Panc1 (cell line): Measurements from ENCODE around the gene NEUROG2. TPM values are rescaled to one million over a fixed set of nuclear protein-coding genes. Genes with fewer than 3 reads are reported as not detected.

ENCODE experiments used
- ATAC-seq: fragments of 200-7000 bp; cut with Tn5 transposase; 2 replicates; pipeline ENCODE4 v1.9.1; 2020; ENCODE audit warnings: mild to moderate bottlenecking, moderate library complexity
- BruUV-seq: library from RNA; stranded (reverse); fragments of 400-500 nt; replicated peaks from 2 replicates; lab custom pipeline; 2021; lab: Mats Ljungman, UMichigan
- CTCF ChIA-PET: fragments of 300-600 bp; sonication (Branson Sonifier 250); formaldehyde crosslinking; loops from one replicate; lab custom pipeline; 2022; ENCODE audit warnings: antibody characterized with exemption; lab: Charles Lee
- POLR2A ChIA-PET: fragments of 300-600 bp; sonication (Branson Sonifier 250); formaldehyde crosslinking; loops from one replicate; lab custom pipeline; 2022; ENCODE audit warnings: antibody characterized with exemption; lab: Charles Lee
- DNase-seq: peaks from one replicate; pipeline ENCODE4 v3.0.0-alpha.2; 2010; ENCODE audit warnings: low read depth, low spot score
- H3K27ac ChIP-seq: 2 replicates; pipeline ENCODE4 v1.5.1; 2011; ENCODE audit warnings: mild to moderate bottlenecking, low read length, inconsistent platforms
- H3K27me3 ChIP-seq: fragments of 200-500 bp; sonication (Bioruptor generic); 2 replicates; pipeline ENCODE4 v1.6.0; 2014; ENCODE audit warnings: low read length, inconsistent platforms; ENCODE audit not compliant: control insufficient read depth, insufficient read depth
- H3K36me3 ChIP-seq: fragments of 200-500 bp; sonication (Bioruptor generic); 2 replicates; pipeline ENCODE4 v1.5.1; 2014; ENCODE audit warnings: inconsistent platforms, mild to moderate bottlenecking, low read length, moderate library complexity; ENCODE audit not compliant: control insufficient read depth, insufficient read depth
- H3K4me1 ChIP-seq: 2 replicates; pipeline ENCODE4 v1.5.1; 2011; ENCODE audit warnings: inconsistent platforms, mild to moderate bottlenecking, low read length, moderate library complexity; ENCODE audit not compliant: control insufficient read depth, insufficient read depth
- H3K4me3 ChIP-seq, 2 experiments: 2 replicates each; pipeline ENCODE4 v1.5.1; 2011 to 2012; ENCODE audit warnings: low read depth in 2 of 2, low read length in 2 of 2, mild to moderate bottlenecking in 2 of 2, inconsistent platforms in 1 of 2, moderate library complexity in 1 of 2
- H3K9me3 ChIP-seq: fragments of 200-500 bp; sonication (Bioruptor generic); 2 replicates; pipeline ENCODE4 v1.5.1; 2014; ENCODE audit warnings: low read depth, mild to moderate bottlenecking, inconsistent platforms, low read length, moderate library complexity; ENCODE audit not compliant: control insufficient read depth, insufficient read depth
- CTCF ChIP-seq: fragments of 450-650 bp; IDR thresholded peaks from 2 replicates; pipeline ENCODE4 v1.5.1; 2017; ENCODE audit warnings: mild to moderate bottlenecking
- POLR2AphosphoS5 ChIP-seq: IDR thresholded peaks from 2 replicates; pipeline ENCODE4 v1.6.1; 2012; ENCODE audit warnings: mild to moderate bottlenecking, low read depth, low read length, moderate library complexity
- REST ChIP-seq, 2 experiments: IDR thresholded peaks; 2 replicates each; pipeline ENCODE4 v1.6.1; 2011 to 2012; ENCODE audit warnings: low read depth in 2 of 2, control low read depth in 1 of 2, low read length in 1 of 2, mild to moderate bottlenecking in 1 of 2, moderate library complexity in 1 of 2; ENCODE audit not compliant: insufficient read depth in 1 of 2
- SIN3A ChIP-seq: IDR thresholded peaks from 2 replicates; pipeline ENCODE4 v1.6.1; 2012; ENCODE audit warnings: low read depth, mild to moderate bottlenecking, low read length, moderate library complexity, borderline replicate concordance; ENCODE audit not compliant: insufficient read depth
- TCF7L2 ChIP-seq: IDR thresholded peaks from 2 replicates; pipeline ENCODE4 v1.6.1; 2011; ENCODE audit warnings: mild to moderate bottlenecking, low read depth, low read length, inconsistent platforms
- in situ Hi-C: cut with HindIII; loops from 2 replicates; pipeline ENCODE4 v1.10.0; 2016; ENCODE audit warnings: low sequenced_read_pairs, low pct_unique_long_range_greater_than_20kb
- intact Hi-C: fragments of 100-400 bp; cut with micrococcal nuclease; formaldehyde crosslinking; loops from one replicate; pipeline ENCODE4 v1.10.0; 2022; ENCODE audit not compliant: unreplicated experiment
- total RNA-seq: library from RNA; stranded (reverse); gene quantifications from one replicate; pipeline ENCODE4 v1.2.1, GENCODE V29; 2021; ENCODE audit not compliant: unreplicated experiment

The NEUROG2 gene
- total RNA-seq, 1 experiment from 2014 or later = not detected

GRCh38 chr4:112516471-112517066 is 589 bp upstream of the NEUROG2 start:
- ChIA-PET CTCF (no interaction called here), POLR2A (no interaction called here)
- Histone ChIP-seq H3K4me3 (peak overlapping the region; percentile 6 to 67; a peak in 3 of 4 replicates), H3K9me3 (no peaks in the 10 kb centered on the region), H3K4me1 (peaks cover 6% of the 10 kb centered on the region; the same call in 1 of the 2 replicates), H3K36me3 (no peaks in the 10 kb centered on the region), H3K27me3 (peaks cover 26% of the 10 kb centered on the region), H3K27ac (no peak overlapping the region)
- in situ Hi-C loops = no loop called here
- no TSS peak for BruUV-seq
- TF ChIP-seq TCF7L2 (no peak), POLR2AphosphoS5 (no peak), CTCF (no peak), SIN3A (no peak), REST (IDR thresholded peaks at IDR 0.05; ENCODE audit: insufficient read depth in 1 of 2, low read depth in 2 of 2, low read length in 1 of 2) (no peak)
- ATAC-seq (0 out of 2 replicates have a peak, but pooled peaks have one; percentile 52), DNase-seq (no peak)
- intact Hi-C loops = no loop called here

- intact Hi-C loops = no loop called here
- Histone ChIP-seq H3K4me1 (peaks cover 6% of the 10 kb centered on the region; the same call in 1 of the 2 replicates), H3K9me3 (no peaks in the 10 kb centered on the region), H3K27me3 (peaks cover 26% of the 10 kb centered on the region), H3K36me3 (no peaks in the 10 kb centered on the region), H3K4me3 (peak overlapping the region; percentile 41 to 67), H3K27ac (no peak overlapping the region)
- ChIA-PET CTCF (interaction anchor here (0.5 kb wide), 1 partner anchor 378 kb away, joined by 3 read pairs; no protein-coding TSS in a partner anchor), POLR2A (no interaction called here)
- in situ Hi-C loops = no loop called here
- peak; percentile 84 for ATAC-seq
- TF ChIP-seq TCF7L2 = no peak
- TF ChIP-seq CTCF = no peak
- no peak for TF ChIP-seq REST (IDR thresholded peaks at IDR 0.05; ENCODE audit: insufficient read depth in 1 of 2, low read depth in 2 of 2, low read length in 1 of 2)
- TF ChIP-seq SIN3A = no peak
- TF ChIP-seq POLR2AphosphoS5 = no peak
- DNase-seq = no peak
- no TSS peak for BruUV-seq
Observed at GRCh38 chr4:112515198-112516065, 548 bp downstream of the NEUROG2 start.
